Endothelial cell (in vitro differentiated cells): ENCODE measurements around the gene EPOP. TPM values are rescaled to one million over a fixed set of nuclear protein-coding genes. Genes with fewer than 3 reads are reported as not detected.

Experiments used
- DNase-seq: peaks from one replicate; pipeline ENCODE4 v3.0.0; 2021; ENCODE audit warnings: low spot score
- H3K27ac Mint-ChIP-seq: one replicate; pipeline ENCODE4 v1.8.0; 2021; ENCODE audit warnings: mixed read lengths, inconsistent platforms; ENCODE audit not compliant: unreplicated experiment
- H3K27me3 Mint-ChIP-seq: one replicate; pipeline ENCODE4 v1.8.0; 2021; ENCODE audit warnings: mild to moderate bottlenecking, moderate library complexity, mixed read lengths, inconsistent platforms; ENCODE audit not compliant: unreplicated experiment
- H3K36me3 Mint-ChIP-seq: one replicate; pipeline ENCODE4 v1.8.0; 2021; ENCODE audit warnings: mild to moderate bottlenecking, low read depth, mixed read lengths, inconsistent platforms; ENCODE audit not compliant: unreplicated experiment
- H3K4me1 Mint-ChIP-seq: one replicate; pipeline ENCODE4 v1.8.0; 2021; ENCODE audit warnings: mild to moderate bottlenecking, mixed read lengths, inconsistent platforms; ENCODE audit not compliant: unreplicated experiment
- H3K4me3 Mint-ChIP-seq: one replicate; pipeline ENCODE4 v1.8.0; 2021; ENCODE audit warnings: mild to moderate bottlenecking, mixed read lengths, inconsistent platforms; ENCODE audit not compliant: unreplicated experiment
- H3K9me3 Mint-ChIP-seq: one replicate; pipeline ENCODE4 v1.8.0; 2021; ENCODE audit warnings: mixed read lengths, inconsistent platforms; ENCODE audit not compliant: unreplicated experiment
- CTCF ChIP-seq: fragments of 200-600 bp; sonication (generic); IDR thresholded peaks from one replicate; pipeline ENCODE4 v1.5.0; 2021; ENCODE audit warnings: antibody characterized with exemption; ENCODE audit not compliant: unreplicated experiment
- total RNA-seq: library from RNA; stranded (reverse); fragmentation: NEBNext Ultra II Directional; extraction: Animal tissue kit (Norgen Biotek cat#: 25700); gene quantifications from one replicate; pipeline ENCODE4 v1.2.1, GENCODE V29; 2021; ENCODE audit not compliant: unreplicated experiment

EPOP gene
- total RNA-seq, 1 donor from 2014 or later = 1.3 TPM

- DNase-seq = no peak
- Mint-ChIP-seq H3K36me3 (no peaks in the 10 kb centered on the region), H3K4me1 (no peaks in the 10 kb centered on the region), H3K27ac (no peak overlapping the region), H3K27me3 (peaks cover 21% of the 10 kb centered on the region), H3K4me3 (no peak overlapping the region), H3K9me3 (no peaks in the 10 kb centered on the region)
- TF ChIP-seq CTCF = no peak
These were observed 14.4 kb downstream of the EPOP start for GRCh38 chr17:38660097-38661025.

- Mint-ChIP-seq H3K9me3 (no peaks in the 10 kb centered on the region), H3K4me3 (no peak overlapping the region), H3K27ac (no peak overlapping the region), H3K4me1 (no peaks in the 10 kb centered on the region), H3K36me3 (no peaks in the 10 kb centered on the region), H3K27me3 (peaks cover 17% of the 10 kb centered on the region)
- no peak for DNase-seq
- TF ChIP-seq CTCF = no peak
These were observed 15.3 kb downstream of the EPOP start for GRCh38 chr17:38659415-38659814.

- no peak for DNase-seq
- no peak for TF ChIP-seq CTCF
- H3K9me3 Mint-ChIP-seq = no peaks in the 10 kb centered on the region
- no peaks in the 10 kb centered on the region for H3K36me3 Mint-ChIP-seq
- no peak overlapping the region for H3K4me3 Mint-ChIP-seq
- no peaks in the 10 kb centered on the region for H3K4me1 Mint-ChIP-seq
- H3K27ac Mint-ChIP-seq = no peak overlapping the region
- H3K27me3 Mint-ChIP-seq = peaks cover 12% of the 10 kb centered on the region
These were observed 15.9 kb downstream of the EPOP start for GRCh38 chr17:38658741-38659345.

- no peak overlapping the region for H3K4me3 Mint-ChIP-seq
- H3K4me1 Mint-ChIP-seq = no peaks in the 10 kb centered on the region
- H3K27me3 Mint-ChIP-seq = peaks cover 12% of the 10 kb centered on the region
- no peak for DNase-seq
- H3K9me3 Mint-ChIP-seq = no peaks in the 10 kb centered on the region
- no peak overlapping the region for H3K27ac Mint-ChIP-seq
- H3K36me3 Mint-ChIP-seq = no peaks in the 10 kb centered on the region
- no peak for TF ChIP-seq CTCF
These were observed 16.7 kb downstream of the EPOP start for GRCh38 chr17:38657824-38658740.
